ENCODE measurements around the gene SPATA6.
"Not testable (repeated sequence)": the region's sequence is repeated elsewhere in the genome, so short reads cannot be mapped to it uniquely, and the experiment has no call there.

Gene SPATA6

GRCh38 chr1:48338257-48338656 is 133.7 kb downstream of the SPATA6 start:
- no peak for DNase-seq

GRCh38 chr1:48333316-48333715 is 138.7 kb downstream of the SPATA6 start:
- no peak for DNase-seq

- DNase-seq, result no peak
Measured at GRCh38 chr1:48332115-48332514, 139.9 kb downstream of the SPATA6 start.

GRCh38 chr1:48329905-48330304 is 142.1 kb downstream of the SPATA6 start:
- DNase-seq, result no peak

GRCh38 chr1:48329486-48329885 is 142.5 kb downstream of the SPATA6 start:
- DNase-seq, result no peak

- DNase-seq, result not testable (repeated sequence)
Measured at GRCh38 chr1:48311829-48312228, 160.2 kb downstream of the SPATA6 start.

- no peak for DNase-seq
Measured at GRCh38 chr1:48309564-48310082, 162.4 kb downstream of the SPATA6 start.

GRCh38 chr1:48302652-48303051 is 169.4 kb downstream of the SPATA6 start:
- DNase-seq, result no peak

GRCh38 chr1:48294656-48295055 is 177.3 kb downstream of the SPATA6 start:
- DNase-seq, result no peak

GRCh38 chr1:48294094-48294493 is 177.9 kb downstream of the SPATA6 start:
- not testable (repeated sequence) for DNase-seq

- DNase-seq, result no peak
Measured at GRCh38 chr1:48292706-48293105, 179.3 kb downstream of the SPATA6 start.

GRCh38 chr1:48291421-48291820 is 180.6 kb downstream of the SPATA6 start:
- DNase-seq, result no peak

GRCh38 chr1:48285525-48285924 is 186.5 kb downstream of the SPATA6 start:
- no peak for DNase-seq

- DNase-seq, result not testable (repeated sequence)
Measured at GRCh38 chr1:48284696-48285420, 187.1 kb downstream of the SPATA6 start.

- not testable (repeated sequence) for DNase-seq
Measured at GRCh38 chr1:48282329-48282728, 189.7 kb downstream of the SPATA6 start.

- not testable (repeated sequence) for DNase-seq
Measured at GRCh38 chr1:48277437-48277836, 194.6 kb downstream of the SPATA6 start.

GRCh38 chr1:48266576-48266975 is 205.4 kb downstream of the SPATA6 start:
- DNase-seq, result no peak

- DNase-seq, result no peak
Measured at GRCh38 chr1:48263041-48263440, 209.0 kb downstream of the SPATA6 start.

GRCh38 chr1:48261881-48262400 is 210.1 kb downstream of the SPATA6 start:
- no peak for DNase-seq

- DNase-seq, result no peak
Measured at GRCh38 chr1:48258106-48258505, 213.9 kb downstream of the SPATA6 start.

GRCh38 chr1:48254254-48254653 is 217.8 kb downstream of the SPATA6 start:
- no peak for DNase-seq

GRCh38 chr1:48251821-48252220 is 220.2 kb downstream of the SPATA6 start:
- no peak for DNase-seq

GRCh38 chr1:48251323-48251722 is 220.7 kb downstream of the SPATA6 start:
- DNase-seq, result no peak

GRCh38 chr1:48250572-48250971 is 221.4 kb downstream of the SPATA6 start:
- no peak for DNase-seq

GRCh38 chr1:48249868-48250267 is 222.1 kb downstream of the SPATA6 start:
- DNase-seq, result no peak

Data from activated naive CD4-positive, alpha-beta T cell treated with Interleukin-2 at 50 U/mL for 16 hours (primary cell).